HG02885 (cell line): ENCODE measurements around the gene NRG2.
A peak's percentile ranks its signal among the peaks of the same experiment; 100 is the strongest.

Source experiments
- ATAC-seq: cut with Tn5 transposase; IDR thresholded peaks from one replicate; pipeline ENCODE4 v1.9.1; 2021; ENCODE audit warnings: mild to moderate bottlenecking; ENCODE audit not compliant: unreplicated experiment, poor library complexity

Gene NRG2

GRCh38 chr5:139912158-139912557 lies 130.9 kb downstream of the NRG2 start:
- ATAC-seq, result no peak

- no peak for ATAC-seq
Measured at GRCh38 chr5:139911425-139912120, 131.5 kb downstream of the NRG2 start.

- no peak for ATAC-seq
Measured at GRCh38 chr5:139910901-139911300, 132.2 kb downstream of the NRG2 start.

- ATAC-seq, result no peak
Measured at GRCh38 chr5:139910036-139910435, 133.1 kb downstream of the NRG2 start.

GRCh38 chr5:139908749-139909148 lies 134.3 kb downstream of the NRG2 start:
- ATAC-seq, result no peak

- ATAC-seq, result no peak
Measured at GRCh38 chr5:139906661-139907060, 136.4 kb downstream of the NRG2 start.

- no peak for ATAC-seq
Measured at GRCh38 chr5:139904816-139905661, 138.1 kb downstream of the NRG2 start.

GRCh38 chr5:139904566-139904815 lies 138.6 kb downstream of the NRG2 start:
- ATAC-seq, result no peak

- ATAC-seq, result peak; percentile 56
Measured at GRCh38 chr5:139903795-139904565, 139.1 kb downstream of the NRG2 start.

GRCh38 chr5:139903450-139903794 lies 139.7 kb downstream of the NRG2 start:
- ATAC-seq, result no peak

GRCh38 chr5:139901986-139902385 lies 141.1 kb downstream of the NRG2 start:
- ATAC-seq, result no peak

- no peak for ATAC-seq
Measured at GRCh38 chr5:139901251-139901575, 141.9 kb downstream of the NRG2 start.

- ATAC-seq, result no peak
Measured at GRCh38 chr5:139900546-139901250, 142.4 kb downstream of the NRG2 start.

GRCh38 chr5:139898981-139899380 lies 144.1 kb downstream of the NRG2 start:
- ATAC-seq, result no peak

GRCh38 chr5:139897982-139898381 lies 145.1 kb downstream of the NRG2 start:
- no peak for ATAC-seq

GRCh38 chr5:139897342-139897741 lies 145.8 kb downstream of the NRG2 start:
- ATAC-seq, result no peak

- ATAC-seq, result no peak
Measured at GRCh38 chr5:139896718-139897117, 146.4 kb downstream of the NRG2 start.

GRCh38 chr5:139895647-139896046 lies 147.5 kb downstream of the NRG2 start:
- no peak for ATAC-seq

- ATAC-seq, result no peak
Measured at GRCh38 chr5:139895046-139895445, 148.1 kb downstream of the NRG2 start.

- ATAC-seq, result no peak
Measured at GRCh38 chr5:139893873-139894272, 149.2 kb downstream of the NRG2 start.

- ATAC-seq, result no peak
Measured at GRCh38 chr5:139889410-139889809, 153.7 kb downstream of the NRG2 start.
